Activated gamma-delta T cell treated with anti-CD3 and anti-CD28 coated beads, Interleukin-2, amount 50 U/mL, for 16 hours (primary cell): ENCODE data around the gene EPB41L4A.

Source experiments
- DNase-seq: peaks from one replicate; pipeline ENCODE4 v3.0.0-alpha.2; 2020; ENCODE audit warnings: low read depth

The EPB41L4A gene

GRCh38 chr5:112353678-112354077 lies 65.4 kb downstream of the EPB41L4A start:
- no peak for DNase-seq

GRCh38 chr5:112351225-112351624 lies 67.9 kb downstream of the EPB41L4A start:
- DNase-seq: no peak

- DNase-seq: no peak
Observed at GRCh38 chr5:112350626-112351025, 68.5 kb downstream of the EPB41L4A start.

- DNase-seq: no peak
Observed at GRCh38 chr5:112349371-112349770, 69.7 kb downstream of the EPB41L4A start.

GRCh38 chr5:112348915-112349314 lies 70.2 kb downstream of the EPB41L4A start:
- no peak for DNase-seq

GRCh38 chr5:112348387-112348786 lies 70.7 kb downstream of the EPB41L4A start:
- no peak for DNase-seq

- no peak for DNase-seq
Observed at GRCh38 chr5:112346411-112347044, 72.5 kb downstream of the EPB41L4A start.

- no peak for DNase-seq
Observed at GRCh38 chr5:112344540-112344939, 74.5 kb downstream of the EPB41L4A start.

GRCh38 chr5:112342389-112342788 lies 76.7 kb downstream of the EPB41L4A start:
- DNase-seq: no peak

GRCh38 chr5:112339761-112340160 lies 79.3 kb downstream of the EPB41L4A start:
- DNase-seq: no peak

- DNase-seq: no peak
Observed at GRCh38 chr5:112338681-112339337, 80.3 kb downstream of the EPB41L4A start.

- no peak for DNase-seq
Observed at GRCh38 chr5:112333331-112333781, 85.7 kb downstream of the EPB41L4A start.

- DNase-seq: no peak
Observed at GRCh38 chr5:112331892-112332291, 87.2 kb downstream of the EPB41L4A start.

- DNase-seq: no peak
Observed at GRCh38 chr5:112329419-112330090, 89.5 kb downstream of the EPB41L4A start.

GRCh38 chr5:112323166-112323565 lies 95.9 kb downstream of the EPB41L4A start:
- DNase-seq: no peak

GRCh38 chr5:112320408-112320807 lies 98.7 kb downstream of the EPB41L4A start:
- DNase-seq: no peak

GRCh38 chr5:112318346-112318745 lies 100.7 kb downstream of the EPB41L4A start:
- no peak for DNase-seq

- no peak for DNase-seq
Observed at GRCh38 chr5:112317866-112318265, 101.2 kb downstream of the EPB41L4A start.

- no peak for DNase-seq
Observed at GRCh38 chr5:112316731-112317130, 102.3 kb downstream of the EPB41L4A start.

GRCh38 chr5:112316006-112316405 lies 103.1 kb downstream of the EPB41L4A start:
- DNase-seq: no peak

GRCh38 chr5:112312295-112313275 lies 106.5 kb downstream of the EPB41L4A start:
- DNase-seq: no peak

- no peak for DNase-seq
Observed at GRCh38 chr5:112310746-112311145, 108.3 kb downstream of the EPB41L4A start.
